Measurements from ENCODE around the gene NRXN3.

- TF ChIP-seq CTCF (IDR thresholded peaks at IDR 0.05) (no peak), POLR2A (IDR thresholded peaks at IDR 0.05) (no peak)
Observed at GRCh38 chr14:79567306-79567705, 1397.1 kb downstream of the NRXN3 start.

All from body of pancreas (tissue), 4 donors.